ENCODE data around the gene DOCK4. TPM values are rescaled to one million over a fixed set of nuclear protein-coding genes. Genes with fewer than 3 reads are reported as not detected.

The DOCK4 gene
- total and polyA plus RNA-seq, 2 of the 8 experiments (the other 6 are each of a cell fraction or from before 2014, with no cell fraction given), result 5.1 to 23.6 TPM

DNA sequence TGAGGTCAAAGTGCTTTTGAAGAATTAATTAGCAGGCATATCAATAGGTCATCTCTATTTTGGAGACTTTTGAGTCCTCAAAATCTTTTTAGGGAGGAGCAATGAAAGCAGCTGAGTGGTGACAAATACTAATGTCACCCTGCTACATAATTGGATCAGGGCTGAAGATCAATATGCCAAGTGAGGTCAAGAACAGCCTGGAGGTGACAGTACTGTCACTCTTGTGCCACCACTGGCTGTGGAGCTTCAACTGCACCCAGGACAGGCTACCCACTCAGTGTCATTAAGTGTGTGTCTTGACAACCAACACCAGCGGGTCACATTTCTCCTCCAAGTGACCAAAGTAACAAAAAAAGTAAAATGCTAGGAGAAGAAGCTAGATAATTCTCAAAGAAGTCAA lies 167.8 kb downstream of the DOCK4 start (continued):
- TF ChIP-seq POLR2AphosphoS5 (IDR thresholded peaks at IDR 0.05; ENCODE audit: low read depth, low read length) (no peak), TAF7 (optimal IDR thresholded peaks at IDR 0.05; ENCODE audit: borderline replicate concordance, low read depth, low read length) (no peak)

Data from H1 (cell line).